Activated naive CD4-positive, alpha-beta T cell treated with anti-CD3 and anti-CD28 coated beads, Interleukin-2, amount 50 U/mL, for 24 hours (primary cell): ENCODE measurements around the gene USP34.

Source experiments
- H3K27ac Mint-ChIP-seq: one replicate; pipeline ENCODE4 v1.8.0; 2021; ENCODE audit warnings: mild to moderate bottlenecking, mixed read lengths
- H3K27me3 Mint-ChIP-seq: one replicate; pipeline ENCODE4 v1.8.0; 2021; ENCODE audit warnings: mixed read lengths
- H3K36me3 Mint-ChIP-seq: one replicate; pipeline ENCODE4 v1.8.0; 2021; ENCODE audit warnings: mixed read lengths
- H3K4me1 Mint-ChIP-seq: one replicate; pipeline ENCODE4 v1.8.0; 2021; ENCODE audit warnings: mixed read lengths
- H3K4me3 Mint-ChIP-seq: one replicate; pipeline ENCODE4 v1.8.0; 2021; ENCODE audit warnings: mild to moderate bottlenecking, mixed read lengths
- H3K9me3 Mint-ChIP-seq: one replicate; pipeline ENCODE4 v1.8.0; 2021; ENCODE audit warnings: mixed read lengths

USP34 gene

GRCh38 chr2:61343141-61343540 lies 127.7 kb downstream of the USP34 start:
- H3K27ac Mint-ChIP-seq: no peak overlapping the region

GRCh38 chr2:61340242-61340641 lies 130.6 kb downstream of the USP34 start:
- H3K36me3 Mint-ChIP-seq: peaks cover 15% of the 10 kb centered on the region
- peaks cover 4% of the 10 kb centered on the region for H3K4me1 Mint-ChIP-seq
- H3K27me3 Mint-ChIP-seq: no peaks in the 10 kb centered on the region
- no peak overlapping the region for H3K4me3 Mint-ChIP-seq
- no peaks in the 10 kb centered on the region for H3K9me3 Mint-ChIP-seq
- H3K27ac Mint-ChIP-seq: no peak overlapping the region

More at GRCh38 chr2:61343141-61343540, 127.7 kb downstream of the USP34 start:
- H3K9me3 Mint-ChIP-seq: no peaks in the 10 kb centered on the region
- no peak overlapping the region for H3K4me3 Mint-ChIP-seq
- H3K36me3 Mint-ChIP-seq: peaks cover 17% of the 10 kb centered on the region
- peaks cover 4% of the 10 kb centered on the region for H3K4me1 Mint-ChIP-seq
- no peaks in the 10 kb centered on the region for H3K27me3 Mint-ChIP-seq

- peaks cover 4% of the 10 kb centered on the region for H3K4me1 Mint-ChIP-seq
- H3K27ac Mint-ChIP-seq: no peak overlapping the region
- H3K36me3 Mint-ChIP-seq: peaks cover 16% of the 10 kb centered on the region
- H3K27me3 Mint-ChIP-seq: no peaks in the 10 kb centered on the region
- H3K9me3 Mint-ChIP-seq: no peaks in the 10 kb centered on the region
- no peak overlapping the region for H3K4me3 Mint-ChIP-seq
These were observed 132.4 kb downstream of the USP34 start for GRCh38 chr2:61338447-61338846.

GRCh38 chr2:61335187-61335586 lies 135.7 kb downstream of the USP34 start:
- H3K9me3 Mint-ChIP-seq: no peaks in the 10 kb centered on the region
- peaks cover 9% of the 10 kb centered on the region for H3K36me3 Mint-ChIP-seq
- H3K4me1 Mint-ChIP-seq: no peaks in the 10 kb centered on the region
- H3K27me3 Mint-ChIP-seq: no peaks in the 10 kb centered on the region
- H3K27ac Mint-ChIP-seq: no peak overlapping the region
- H3K4me3 Mint-ChIP-seq: no peak overlapping the region

- no peak overlapping the region for H3K4me3 Mint-ChIP-seq
- no peaks in the 10 kb centered on the region for H3K9me3 Mint-ChIP-seq
- H3K27ac Mint-ChIP-seq: no peak overlapping the region
- no peaks in the 10 kb centered on the region for H3K4me1 Mint-ChIP-seq
- H3K27me3 Mint-ChIP-seq: no peaks in the 10 kb centered on the region
- H3K36me3 Mint-ChIP-seq: peaks cover 13% of the 10 kb centered on the region
These were observed 136.4 kb downstream of the USP34 start for GRCh38 chr2:61334466-61334865.

GRCh38 chr2:61328707-61329251 lies 142.1 kb downstream of the USP34 start:
- peaks cover 21% of the 10 kb centered on the region for H3K4me1 Mint-ChIP-seq
- peaks cover 14% of the 10 kb centered on the region for H3K36me3 Mint-ChIP-seq
- no peak overlapping the region for H3K4me3 Mint-ChIP-seq
- no peaks in the 10 kb centered on the region for H3K9me3 Mint-ChIP-seq
- H3K27me3 Mint-ChIP-seq: no peaks in the 10 kb centered on the region
- peak overlapping the region; percentile 87 for H3K27ac Mint-ChIP-seq

- H3K36me3 Mint-ChIP-seq: peaks cover 15% of the 10 kb centered on the region
- H3K27me3 Mint-ChIP-seq: no peaks in the 10 kb centered on the region
- H3K27ac Mint-ChIP-seq: peak overlapping the region; percentile 30
- peaks cover 21% of the 10 kb centered on the region for H3K4me1 Mint-ChIP-seq
- no peak overlapping the region for H3K4me3 Mint-ChIP-seq
- no peaks in the 10 kb centered on the region for H3K9me3 Mint-ChIP-seq
These were observed 143.7 kb downstream of the USP34 start for GRCh38 chr2:61327173-61327572.

GRCh38 chr2:61326423-61326822 lies 144.5 kb downstream of the USP34 start:
- H3K4me3 Mint-ChIP-seq: no peak overlapping the region
- peaks cover 21% of the 10 kb centered on the region for H3K4me1 Mint-ChIP-seq
- H3K9me3 Mint-ChIP-seq: no peaks in the 10 kb centered on the region
- H3K27me3 Mint-ChIP-seq: no peaks in the 10 kb centered on the region
- H3K27ac Mint-ChIP-seq: no peak overlapping the region
- H3K36me3 Mint-ChIP-seq: peaks cover 19% of the 10 kb centered on the region

- peaks cover 8% of the 10 kb centered on the region for H3K36me3 Mint-ChIP-seq
- no peak overlapping the region for H3K4me3 Mint-ChIP-seq
- H3K4me1 Mint-ChIP-seq: no peaks in the 10 kb centered on the region
- H3K27ac Mint-ChIP-seq: no peak overlapping the region
- H3K27me3 Mint-ChIP-seq: no peaks in the 10 kb centered on the region
- no peaks in the 10 kb centered on the region for H3K9me3 Mint-ChIP-seq
These were observed 150.7 kb downstream of the USP34 start for GRCh38 chr2:61320181-61320580.

- no peak overlapping the region for H3K27ac Mint-ChIP-seq
- no peaks in the 10 kb centered on the region for H3K27me3 Mint-ChIP-seq
- peaks cover 8% of the 10 kb centered on the region for H3K36me3 Mint-ChIP-seq
- no peaks in the 10 kb centered on the region for H3K9me3 Mint-ChIP-seq
- no peaks in the 10 kb centered on the region for H3K4me1 Mint-ChIP-seq
- no peak overlapping the region for H3K4me3 Mint-ChIP-seq
These were observed 152.3 kb downstream of the USP34 start for GRCh38 chr2:61318553-61318952.

GRCh38 chr2:61295981-61296380 lies 174.9 kb downstream of the USP34 start:
- Mint-ChIP-seq H3K4me1 (no peaks in the 10 kb centered on the region), H3K27me3 (no peaks in the 10 kb centered on the region), H3K4me3 (no peak overlapping the region), H3K27ac (no peak overlapping the region), H3K36me3 (peaks cover 18% of the 10 kb centered on the region), H3K9me3 (no peaks in the 10 kb centered on the region)

GRCh38 chr2:61291851-61292575 lies 178.9 kb downstream of the USP34 start:
- Mint-ChIP-seq H3K36me3 (peaks cover 22% of the 10 kb centered on the region), H3K4me1 (peaks cover 4% of the 10 kb centered on the region), H3K27ac (no peak overlapping the region), H3K27me3 (no peaks in the 10 kb centered on the region), H3K4me3 (no peak overlapping the region), H3K9me3 (no peaks in the 10 kb centered on the region)

- Mint-ChIP-seq H3K4me3 (no peak overlapping the region), H3K4me1 (peaks cover 4% of the 10 kb centered on the region), H3K36me3 (peaks cover 17% of the 10 kb centered on the region), H3K9me3 (no peaks in the 10 kb centered on the region), H3K27ac (peak overlapping the region; percentile 68), H3K27me3 (no peaks in the 10 kb centered on the region)
These were observed 182.6 kb downstream of the USP34 start for GRCh38 chr2:61288070-61288841.

- no peaks in the 10 kb centered on the region for H3K27me3 Mint-ChIP-seq
- H3K27ac Mint-ChIP-seq: peak overlapping the region; percentile 46
- H3K9me3 Mint-ChIP-seq: no peaks in the 10 kb centered on the region
- H3K4me3 Mint-ChIP-seq: no peak overlapping the region
- peaks cover 14% of the 10 kb centered on the region for H3K36me3 Mint-ChIP-seq
- peaks cover 4% of the 10 kb centered on the region for H3K4me1 Mint-ChIP-seq
These were observed 183.6 kb downstream of the USP34 start for GRCh38 chr2:61287254-61287653.

- Mint-ChIP-seq H3K27ac (no peak overlapping the region), H3K4me3 (no peak overlapping the region), H3K36me3 (peaks cover 13% of the 10 kb centered on the region), H3K4me1 (no peaks in the 10 kb centered on the region), H3K27me3 (no peaks in the 10 kb centered on the region), H3K9me3 (no peaks in the 10 kb centered on the region)
These were observed 187.3 kb downstream of the USP34 start for GRCh38 chr2:61283443-61284160.
